GM23248 (cell line): Measurements from ENCODE around the gene GLS.

Source experiments
- EZH2 ChIP-seq: fragments of 200-600 bp; sonication (generic); IDR thresholded peaks from 2 replicates; pipeline ENCODE4 v1.6.1; 2018; ENCODE audit warnings: antibody characterized with exemption, mild to moderate bottlenecking; ENCODE audit not compliant: insufficient read depth, poor library complexity, severe bottlenecking
- EZH2phosphoT487 ChIP-seq: fragments of 200-600 bp; sonication (generic); IDR thresholded peaks from 2 replicates; pipeline ENCODE4 v1.6.1; 2018; ENCODE audit warnings: antibody characterized with exemption, moderate library complexity, mild to moderate bottlenecking, low read depth; ENCODE audit not compliant: insufficient read depth

- no peak for TF ChIP-seq EZH2
- no peak for TF ChIP-seq EZH2phosphoT487
These were observed 21.8 kb upstream of the GLS start for GRCh38 chr2:190858817-190859216.
